GM19467 (cell line): Measurements from ENCODE around the gene SUN2.

Experiments used
- ATAC-seq: cut with Tn5 transposase; IDR thresholded peaks from one replicate; pipeline ENCODE4 v1.9.1; 2021; ENCODE audit warnings: mild to moderate bottlenecking, moderate library complexity; ENCODE audit not compliant: unreplicated experiment

The SUN2 gene

DNA sequence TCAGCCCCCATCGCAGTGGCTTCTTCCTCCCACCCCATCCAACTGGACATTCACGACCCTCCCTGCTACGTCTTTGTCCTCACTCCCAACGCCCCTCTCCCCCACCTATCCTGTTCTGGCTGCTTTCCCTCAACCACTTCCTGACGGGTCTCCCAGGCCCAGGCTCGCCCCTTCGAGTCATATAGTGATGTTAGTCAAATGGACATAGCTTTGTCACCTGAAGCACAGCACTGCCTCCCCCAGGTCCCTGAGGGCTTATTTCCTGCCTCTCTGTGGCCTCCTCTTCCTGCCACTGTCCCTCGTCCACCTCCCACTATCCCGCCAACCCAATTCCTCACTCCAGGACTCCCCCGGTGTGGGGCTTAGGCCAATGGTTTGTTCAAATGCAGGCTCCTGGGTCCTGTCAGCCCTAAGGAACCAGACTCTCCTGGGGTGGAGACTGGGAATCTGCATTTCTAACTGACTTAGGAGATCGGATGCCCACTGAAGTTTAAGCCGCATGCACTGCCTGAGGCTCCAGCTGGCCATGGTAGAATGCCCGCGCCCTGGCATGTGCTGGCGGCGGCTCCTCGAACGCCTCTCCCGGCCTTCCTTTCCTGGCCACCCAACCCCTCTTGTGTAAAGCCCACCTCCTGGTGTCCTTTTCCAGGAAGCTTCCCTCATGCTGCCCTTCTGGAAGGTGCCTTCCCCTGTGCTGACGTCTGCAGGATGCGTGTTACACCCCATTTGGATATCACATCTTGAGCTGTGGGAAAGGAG, 18.3 kb downstream of the SUN2 start:
- no peak for ATAC-seq

DNA sequence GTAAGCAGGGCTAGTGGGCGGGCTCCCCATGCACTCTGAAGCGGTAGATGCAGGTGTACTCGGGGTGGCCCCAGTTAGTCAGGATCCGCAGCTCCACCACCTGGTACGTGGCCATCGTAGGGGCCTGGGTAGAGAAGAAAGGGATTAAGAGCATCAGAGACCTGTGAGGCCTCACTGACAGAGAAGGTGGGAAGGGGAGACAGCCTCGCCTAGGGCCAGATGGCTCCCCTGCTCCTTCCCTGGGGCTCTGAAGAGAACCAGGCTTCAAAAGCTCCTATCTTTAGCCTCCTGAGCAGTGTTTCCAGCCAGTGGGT, 19.6 kb downstream of the SUN2 start:
- no peak for ATAC-seq

GRCh38 chr22:38735465-38736256, 20.1 kb downstream of the SUN2 start:
- ATAC-seq = no peak

GRCh38 chr22:38735126-38735464, 20.7 kb downstream of the SUN2 start:
- ATAC-seq = no peak

DNA sequence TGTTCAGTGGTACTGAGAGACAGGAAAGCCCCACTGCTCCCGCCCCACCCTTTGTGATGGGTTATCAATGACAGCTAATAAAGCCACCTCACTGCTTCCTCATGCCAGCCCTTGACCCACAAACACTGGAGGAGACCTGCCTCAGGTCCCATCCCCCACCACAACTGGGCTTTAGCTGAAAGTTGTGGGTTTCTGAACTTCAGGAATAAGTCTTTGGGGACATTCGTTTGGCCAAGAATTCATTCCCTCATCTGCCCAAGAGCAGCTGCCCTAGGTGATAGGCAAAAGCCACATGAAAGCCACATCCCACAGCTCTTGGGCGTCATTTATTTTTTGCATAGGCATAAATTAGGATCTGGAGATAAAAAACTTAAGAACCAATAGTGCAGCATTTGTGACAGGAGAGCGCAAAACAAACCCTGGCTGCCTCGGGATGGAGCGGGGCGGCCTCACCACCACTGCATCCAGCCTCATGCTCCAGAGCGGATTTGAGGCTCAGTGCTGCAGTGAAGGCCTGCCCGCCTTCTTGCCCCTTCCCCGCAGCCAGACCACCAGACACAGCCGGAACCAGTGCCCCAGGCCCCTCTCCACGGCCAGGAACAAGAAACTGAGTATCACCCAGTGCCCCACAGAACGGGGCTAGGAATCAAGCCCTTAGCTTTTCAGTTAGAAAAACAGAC, 21.2 kb downstream of the SUN2 start:
- ATAC-seq = no peak

DNA sequence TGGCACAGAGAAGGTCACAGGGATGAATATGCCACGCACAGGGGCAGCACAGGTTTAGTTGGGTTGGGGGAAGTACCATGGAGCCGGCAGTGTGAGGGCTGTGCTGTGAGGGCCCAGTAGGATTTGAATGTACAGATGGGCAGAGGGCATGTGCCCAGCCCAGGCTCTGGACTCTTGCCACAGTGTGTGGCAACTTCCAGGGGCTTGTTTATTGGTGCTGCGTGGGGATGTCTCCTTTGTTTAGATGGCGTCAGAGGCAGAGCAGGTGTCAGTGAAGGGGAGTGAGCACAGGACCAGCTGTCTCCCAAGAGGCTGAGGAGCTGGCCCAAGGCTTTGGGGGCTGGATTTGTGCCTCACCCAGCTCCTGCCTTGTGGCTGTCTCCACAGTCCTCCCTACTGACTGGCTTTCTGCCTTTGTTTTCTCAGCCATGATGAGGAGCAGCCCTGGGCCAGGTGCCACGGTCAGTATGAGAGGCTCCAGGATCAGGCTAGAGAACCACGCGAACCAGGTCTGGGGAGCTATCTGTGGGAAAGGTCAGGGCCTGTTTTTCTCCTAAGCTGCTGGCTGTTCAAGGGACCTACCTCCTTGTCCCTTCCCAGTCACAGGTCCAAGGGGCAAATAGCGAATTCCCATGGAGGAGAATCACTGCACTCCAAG, 21.9 kb downstream of the SUN2 start:
- no peak for ATAC-seq

DNA sequence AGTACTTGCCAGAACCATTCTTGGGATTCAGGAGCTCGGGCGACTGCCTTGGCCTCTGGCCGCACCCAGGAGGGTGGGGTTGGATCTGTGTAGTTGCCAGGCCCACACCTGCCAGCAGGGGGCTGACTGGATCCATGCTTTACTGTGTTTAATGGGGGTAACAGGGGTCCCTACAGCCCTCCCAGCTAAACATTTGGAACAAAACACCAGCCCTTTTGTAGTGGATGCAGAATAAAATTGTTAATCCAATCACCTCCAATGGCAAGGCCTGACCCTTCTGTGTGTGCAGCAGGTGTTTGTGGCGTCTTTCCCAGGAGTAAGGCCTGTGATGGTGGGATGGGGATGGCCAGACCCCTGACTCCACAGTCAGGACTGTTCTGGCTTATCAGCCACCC, 22.5 kb downstream of the SUN2 start:
- no peak for ATAC-seq

DNA sequence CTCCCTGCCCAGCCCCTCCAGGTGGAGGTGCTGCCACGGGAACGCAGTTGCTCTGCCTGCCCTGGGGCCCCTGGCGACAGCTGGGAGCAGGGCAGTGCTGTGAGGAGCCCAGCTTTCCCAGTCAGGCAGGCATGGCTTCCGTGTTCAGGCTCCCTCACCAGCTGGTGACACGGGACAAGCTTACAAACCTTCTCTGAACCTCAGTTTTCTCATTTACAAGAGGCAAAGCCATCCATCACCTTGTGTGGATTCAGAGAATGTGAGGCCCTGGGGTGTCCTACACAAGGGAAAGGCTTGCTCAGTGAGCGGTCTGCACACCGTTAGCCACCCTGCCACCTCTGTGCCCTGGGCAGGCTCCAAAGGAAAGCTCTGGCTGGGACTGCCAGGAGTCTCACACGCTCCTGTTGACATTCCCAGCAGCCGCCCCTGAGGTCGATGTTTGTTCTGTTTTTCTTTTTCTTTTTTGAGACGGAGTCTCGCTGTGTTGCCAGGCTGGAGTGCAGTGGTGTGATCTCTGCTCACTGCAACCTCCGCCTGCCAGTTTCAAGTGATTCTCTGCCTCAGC, 23.5 kb downstream of the SUN2 start:
- ATAC-seq = no peak

DNA sequence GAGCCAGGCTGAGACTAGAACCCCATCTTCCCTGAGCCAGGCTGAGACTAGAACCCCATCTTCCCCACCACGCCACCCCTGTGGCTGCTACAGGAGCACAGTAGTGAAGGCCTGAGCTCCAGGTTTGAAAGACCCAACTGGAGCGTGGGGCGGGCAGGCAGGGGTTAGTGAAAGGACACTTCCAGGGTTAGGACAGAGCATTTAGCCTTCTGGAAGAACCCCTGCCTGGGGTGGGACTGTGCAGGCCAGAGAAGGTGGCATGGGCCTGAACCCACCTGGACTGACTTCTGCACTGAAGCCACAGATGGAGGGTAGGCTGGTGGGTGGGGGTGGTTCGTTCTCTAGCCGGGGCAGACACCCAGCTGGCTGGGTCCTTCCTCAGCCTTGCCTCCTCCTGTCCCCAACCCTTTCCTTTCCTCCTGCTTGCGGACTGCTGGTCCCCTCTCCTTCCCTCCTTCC, 24.1 kb downstream of the SUN2 start:
- no peak for ATAC-seq

- ATAC-seq = no peak
These were observed 25.4 kb downstream of the SUN2 start for GRCh38 chr22:38730411-38730871.

GRCh38 chr22:38729946-38730345, 25.9 kb downstream of the SUN2 start:
- ATAC-seq = no peak

GRCh38 chr22:38728871-38729796, 26.7 kb downstream of the SUN2 start:
- no peak for ATAC-seq

GRCh38 chr22:38727530-38728451, 28.0 kb downstream of the SUN2 start:
- ATAC-seq = no peak

DNA sequence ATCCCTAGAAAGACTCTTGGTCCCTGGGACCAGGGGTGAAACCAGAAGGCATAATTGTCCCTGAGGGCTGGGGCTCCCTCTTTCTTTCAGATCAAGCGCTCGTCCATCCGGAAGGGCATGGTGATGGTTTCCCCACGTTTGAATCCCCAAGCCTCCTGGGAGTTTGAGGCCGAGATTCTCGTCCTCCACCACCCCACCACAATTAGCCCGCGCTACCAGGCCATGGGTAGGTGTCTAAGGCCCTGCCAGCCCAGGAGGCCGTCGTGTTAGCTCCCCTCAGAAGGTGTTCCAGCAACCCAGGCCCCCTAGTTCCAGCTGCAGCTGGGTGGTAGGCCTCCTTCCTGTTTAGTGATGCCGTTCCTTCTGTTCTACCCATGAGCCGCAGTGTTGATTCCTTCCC, 28.7 kb downstream of the SUN2 start:
- no peak for ATAC-seq

GRCh38 chr22:38725900-38726655, 29.7 kb downstream of the SUN2 start:
- ATAC-seq = no peak

GRCh38 chr22:38724926-38725571, 30.7 kb downstream of the SUN2 start:
- no peak for ATAC-seq

DNA sequence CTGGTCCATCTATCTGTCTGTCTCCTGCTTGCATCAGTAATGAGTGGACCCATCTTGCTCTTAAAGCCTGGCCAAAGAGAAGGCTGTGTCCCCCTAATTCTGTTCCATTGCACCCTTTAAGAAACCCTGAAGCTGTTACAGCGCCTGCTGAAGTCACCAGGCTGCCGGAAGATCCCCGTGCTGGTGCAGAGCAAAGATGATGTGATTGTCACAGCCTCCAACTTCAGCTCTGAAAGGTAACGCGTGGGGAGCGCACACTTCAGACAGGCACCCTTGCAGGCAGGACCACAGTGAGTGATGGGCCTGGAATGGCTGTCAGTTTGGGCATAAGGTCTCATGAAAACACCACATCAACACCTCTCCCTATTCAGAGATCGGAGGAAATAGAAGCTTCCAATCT, 31.6 kb downstream of the SUN2 start:
- no peak for ATAC-seq

GRCh38 chr22:38721551-38721950, 34.2 kb downstream of the SUN2 start:
- ATAC-seq = no peak
